ENCODE measurements around the gene OR13C9. TPM values are rescaled to one million over a fixed set of nuclear protein-coding genes. Genes with fewer than 3 reads are reported as not detected.

The OR13C9 gene
- total and polyA plus RNA-seq, 9 of the 15 experiments (the other 6 are each of a cell fraction or from before 2014, with no cell fraction given), result not detected

GRCh38 chr9:104635456-104635855 is 17.5 kb upstream of the OR13C9 start:
- Histone ChIP-seq H3K27me3 (ENCODE audit: control insufficient read depth in 2 of 2, insufficient read depth in 2 of 2, low read length in 2 of 2) (no peaks in the 10 kb centered on the region), H3K79me2 (ENCODE audit: control insufficient read depth, insufficient read depth, low read length) (no peaks in the 10 kb centered on the region), H3K4me2 (ENCODE audit: insufficient read depth, low read length) (no peak overlapping the region), H2AFZ (ENCODE audit: low read depth, low read length) (no peak overlapping the region), H3K4me1 (replicated peaks in 1 of 2; ENCODE audit: control insufficient read depth in 2 of 2, insufficient read depth in 2 of 2, low read length in 2 of 2) (no peaks in the 10 kb centered on the region; a peak in 1 of 5 replicates), H3K27ac (ENCODE audit: extremely low read depth, low read depth, low read length) (no peak overlapping the region), H3K9ac (ENCODE audit: insufficient read depth in 1 of 2, low read depth in 2 of 2, low read length in 2 of 2) (no peak overlapping the region), H3K9me1 (ENCODE audit: control insufficient read depth, insufficient read depth, low read length) (no peaks in the 10 kb centered on the region), H3K9me3 (replicated peaks; ENCODE audit: control insufficient read depth, insufficient read depth, low read depth, low read length) (no peaks in the 10 kb centered on the region), H4K20me1 (replicated peaks; ENCODE audit: control insufficient read depth, insufficient read depth, low read length) (no peaks in the 10 kb centered on the region), H3K36me3 (ENCODE audit: control insufficient read depth, insufficient read depth, low read length) (no peaks in the 10 kb centered on the region), H3K4me3 (no peak overlapping the region)
- no peak for TF ChIP-seq SNAPC5 (CRISPR knock-in tag; IDR thresholded peaks at IDR 0.05)
- TF ChIP-seq, protein P1, sequence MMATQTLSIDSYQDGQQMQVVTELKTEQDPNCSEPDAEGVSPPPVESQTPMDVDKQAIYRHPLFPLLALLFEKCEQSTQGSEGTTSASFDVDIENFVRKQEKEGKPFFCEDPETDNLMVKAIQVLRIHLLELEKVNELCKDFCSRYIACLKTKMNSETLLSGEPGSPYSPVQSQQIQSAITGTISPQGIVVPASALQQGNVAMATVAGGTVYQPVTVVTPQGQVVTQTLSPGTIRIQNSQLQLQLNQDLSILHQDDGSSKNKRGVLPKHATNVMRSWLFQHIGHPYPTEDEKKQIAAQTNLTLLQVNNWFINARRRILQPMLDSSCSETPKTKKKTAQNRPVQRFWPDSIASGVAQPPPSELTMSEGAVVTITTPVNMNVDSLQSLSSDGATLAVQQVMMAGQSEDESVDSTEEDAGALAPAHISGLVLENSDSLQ (IDR thresholded peaks at IDR 0.05), result no peak
- TF ChIP-seq RBM22 (IDR thresholded peaks at IDR 0.05; ENCODE audit: low read depth, low read length, poor library complexity, severe bottlenecking), result no peak
- no peak for TF ChIP-seq ZNF444 (CRISPR knock-in tag; IDR thresholded peaks at IDR 0.05)
- TF ChIP-seq ZNF561 (CRISPR knock-in tag; conservative IDR thresholded peaks at IDR 0.05), result no peak
- TF ChIP-seq MXI1 (IDR thresholded peaks at IDR 0.05; ENCODE audit: low read depth, low read length), result no peak
- no peak for TF ChIP-seq ZNF436 (CRISPR knock-in tag; IDR thresholded peaks at IDR 0.05)
- TF ChIP-seq EGR1 (conservative IDR thresholded peaks at IDR 0.05), result no peak
- no peak for TF ChIP-seq PCBP2 (IDR thresholded peaks at IDR 0.05; ENCODE audit: low read depth, low read length, poor library complexity, severe bottlenecking)
- no peak for TF ChIP-seq ZBTB49 (CRISPR knock-in tag; IDR thresholded peaks at IDR 0.05; ENCODE audit: borderline replicate concordance)
- TF ChIP-seq DIDO1 (tag; IDR thresholded peaks at IDR 0.05; ENCODE audit: low read depth), result no peak
- in situ Hi-C loops (cut with MboI) (no loop called here), intact Hi-C loops (cut with micrococcal nuclease) (no loop called here)
- ChIA-PET CTCF (ENCODE audit: low intra/inter-chr PET ratio) (no interaction called here), POLR2A (no interaction called here)
- DNase-seq (ENCODE audit: extremely low read depth in 1 of 4, low spot score in 3 of 4) (no peak), FAIRE-seq (no peak), ATAC-seq (no peak)
- no TSS peak for BruUV-seq (replicated peaks)
